HG03520 (cell line): ENCODE data around the gene EIF1AY.
"Not testable (repeated sequence)": the region's sequence is repeated elsewhere in the genome, so short reads cannot be mapped to it uniquely, and the experiment has no call there.

Source experiments
- ATAC-seq: cut with Tn5 transposase; IDR thresholded peaks from one replicate; pipeline ENCODE4 v1.9.1; 2021; ENCODE audit warnings: mild to moderate bottlenecking, moderate library complexity; ENCODE audit not compliant: unreplicated experiment

EIF1AY gene

GRCh38 chrY:20575531-20576121 lies at the start of gene EIF1AY:
EIF1AY (plus strand) TSS chrY:20575776; CDS start chrY:20575872, 96 bp downstream.
- no peak for ATAC-seq

- ATAC-seq, result no peak
Observed at GRCh38 chrY:20528435-20528834, 47.1 kb upstream of the EIF1AY start.

GRCh38 chrY:20538186-20538585 lies 37.4 kb upstream of the EIF1AY start:
- no peak for ATAC-seq

- no peak for ATAC-seq
Observed at GRCh38 chrY:20538933-20539332, 36.6 kb upstream of the EIF1AY start.

- ATAC-seq, result no peak
Observed at GRCh38 chrY:20544451-20544960, 31.1 kb upstream of the EIF1AY start.

GRCh38 chrY:20546071-20546470 lies 29.5 kb upstream of the EIF1AY start:
- ATAC-seq, result no peak

- ATAC-seq, result no peak
Observed at GRCh38 chrY:20549289-20549688, 26.3 kb upstream of the EIF1AY start.

GRCh38 chrY:20551840-20552239 lies 23.7 kb upstream of the EIF1AY start:
- ATAC-seq, result no peak

- not testable (repeated sequence) for ATAC-seq
Observed at GRCh38 chrY:20552764-20553323, 22.7 kb upstream of the EIF1AY start.

- ATAC-seq, result no peak
Observed at GRCh38 chrY:20555820-20556219, 19.8 kb upstream of the EIF1AY start.

GRCh38 chrY:20558677-20559076 lies 16.9 kb upstream of the EIF1AY start:
- no peak for ATAC-seq

GRCh38 chrY:20559873-20560512 lies 15.6 kb upstream of the EIF1AY start:
- no peak for ATAC-seq

- no peak for ATAC-seq
Observed at GRCh38 chrY:20571306-20571705, 4.3 kb upstream of the EIF1AY start.

- no peak for ATAC-seq
Observed at GRCh38 chrY:20576506-20576905, 930 bp downstream of the EIF1AY start.

- ATAC-seq, result no peak
Observed at GRCh38 chrY:20578206-20578605, 2.6 kb downstream of the EIF1AY start.

GRCh38 chrY:20581687-20582086 lies 6.1 kb downstream of the EIF1AY start:
- no peak for ATAC-seq

GRCh38 chrY:20586161-20586560 lies 10.6 kb downstream of the EIF1AY start:
- no peak for ATAC-seq
